Epithelial cell of esophagus (primary cell): ENCODE measurements around the gene KIF1B.

ENCODE experiments used
- DNase-seq: peaks from one replicate; pipeline ENCODE4 v3.0.0; 2010; ENCODE audit warnings: low read depth
- H3K4me3 ChIP-seq: 2 replicates; pipeline ENCODE4 v1.5.1; 2011; ENCODE audit warnings: mild to moderate bottlenecking, low read length, control low read depth
- CTCF ChIP-seq: IDR thresholded peaks from 2 replicates; pipeline ENCODE4 v1.5.1; 2011; ENCODE audit warnings: low read depth, mild to moderate bottlenecking, low read length, control low read depth, inconsistent platforms; ENCODE audit not compliant: insufficient read depth; ENCODE audit errors: missing control alignments

The KIF1B gene

GRCh38 chr1:10265027-10265426 lies 54.7 kb downstream of the KIF1B start:
- no peak overlapping the region for H3K4me3 ChIP-seq
- DNase-seq: no peak
- no peak for TF ChIP-seq CTCF

- no peak for TF ChIP-seq CTCF
- no peak overlapping the region for H3K4me3 ChIP-seq
- DNase-seq: peak; percentile 61
Measured at GRCh38 chr1:10265900-10266299, 55.5 kb downstream of the KIF1B start.

- TF ChIP-seq CTCF: no peak
- no peak overlapping the region for H3K4me3 ChIP-seq
- DNase-seq: no peak
Measured at GRCh38 chr1:10267319-10267718, 56.9 kb downstream of the KIF1B start.

- no peak for TF ChIP-seq CTCF
- no peak overlapping the region for H3K4me3 ChIP-seq
- no peak for DNase-seq
Measured at GRCh38 chr1:10267921-10268320, 57.6 kb downstream of the KIF1B start.

- TF ChIP-seq CTCF: no peak
- H3K4me3 ChIP-seq: no peak overlapping the region
- no peak for DNase-seq
Measured at GRCh38 chr1:10271090-10271489, 60.7 kb downstream of the KIF1B start.

- DNase-seq: no peak
- no peak for TF ChIP-seq CTCF
- H3K4me3 ChIP-seq: no peak overlapping the region
Measured at GRCh38 chr1:10271869-10272268, 61.5 kb downstream of the KIF1B start.

- TF ChIP-seq CTCF: no peak
- DNase-seq: no peak
- H3K4me3 ChIP-seq: no peak overlapping the region
Measured at GRCh38 chr1:10272274-10272673, 61.9 kb downstream of the KIF1B start.
